Testis (tissue), 5 donors: ENCODE data around the gene CACNB2. TPM values are rescaled to one million over a fixed set of nuclear protein-coding genes. Genes with fewer than 3 reads are reported as not detected.

Source experiments
- DNase-seq: peaks from one replicate; pipeline ENCODE4 v3.0.0-alpha.2; 2019
- H3K27ac ChIP-seq, 2 donors: fragments of 200-600 bp; sonication (generic); one replicate each; pipeline ENCODE4 v1.5.1; 2019
- H3K27me3 ChIP-seq: fragments of 200-600 bp; sonication (generic); one replicate; pipeline ENCODE4 v1.5.1; 2019
- H3K36me3 ChIP-seq: fragments of 200-600 bp; sonication (generic); one replicate; pipeline ENCODE4 v1.5.1; 2017; ENCODE audit warnings: low read depth; ENCODE audit errors: missing control alignments
- H3K4me1 ChIP-seq: fragments of 200-600 bp; sonication (generic); one replicate; pipeline ENCODE4 v1.5.1; 2019
- H3K4me3 ChIP-seq, 2 donors: fragments of 200-600 bp; sonication (generic); one replicate each; pipeline ENCODE4 v1.5.1; 2017 to 2019
- H3K9me3 ChIP-seq: fragments of 200-600 bp; sonication (generic); one replicate; pipeline ENCODE4 v1.5.1; 2017
- POLR2A ChIP-seq: fragments of 450-650 bp; IDR thresholded peaks from one replicate; pipeline ENCODE4 v1.6.1; 2017; ENCODE audit warnings: antibody characterized with exemption, mild to moderate bottlenecking, moderate library complexity
- WGBS, 2 donors: methylation state at CpG; one replicate each; pipeline ENCODE4 v1.1.5; 2018; 5-methylcytosine and 5-hydroxymethylcytosine counted together
- intact Hi-C: fragments of 100-400 bp; cut with DNase I; formaldehyde crosslinking; loops from one replicate; pipeline ENCODE4 v1.15.1; 2023; ENCODE audit warnings: low total_unique reads
- long read RNA-seq, 2 donors: transcript quantifications; one replicate each; lab custom pipeline, GENCODE V29; 2026
- polyA plus RNA-seq: library from polyadenylated mRNA; stranded (reverse); fragments of 350-450 nt; fragmentation: Illumina TruSeq; extraction: RNeasy Lipid Tissue Mini Kit (QIAGEN cat#74804); gene quantifications from one replicate; pipeline ENCODE4 v1.2.3, GENCODE V29; 2014; ENCODE audit warnings: low read depth, low replicate concordance; ENCODE audit not compliant: insufficient read depth
- total RNA-seq, 2 donors: library from RNA; depleted of rRNA; stranded (reverse); fragments of >200 nt; gene quantifications; one replicate each; pipeline ENCODE4 v1.2.3, GENCODE V29; 2016
- TF ChIP-seq, protein P1 (sequence below), 3 experiments: fragments of 450-650 bp in 2 of 3; fragments of 200-600 bp in 1 of 3; sonication (generic) in 1 of 3; IDR thresholded peaks; one replicate each; pipeline ENCODE4 v1.5.1; 2016 to 2019; ENCODE audit warnings: antibody characterized with exemption in 3 of 3, mild to moderate bottlenecking in 2 of 3, moderate library complexity in 1 of 3

The CACNB2 gene
- total RNA-seq (1 to 10 TPM; 1.4 to 4.8 TPM), polyA plus RNA-seq (1.3 TPM)
- long read RNA-seq, donor 1 = 0 reads
- long read RNA-seq, donor 2 = 0 reads

DNA sequence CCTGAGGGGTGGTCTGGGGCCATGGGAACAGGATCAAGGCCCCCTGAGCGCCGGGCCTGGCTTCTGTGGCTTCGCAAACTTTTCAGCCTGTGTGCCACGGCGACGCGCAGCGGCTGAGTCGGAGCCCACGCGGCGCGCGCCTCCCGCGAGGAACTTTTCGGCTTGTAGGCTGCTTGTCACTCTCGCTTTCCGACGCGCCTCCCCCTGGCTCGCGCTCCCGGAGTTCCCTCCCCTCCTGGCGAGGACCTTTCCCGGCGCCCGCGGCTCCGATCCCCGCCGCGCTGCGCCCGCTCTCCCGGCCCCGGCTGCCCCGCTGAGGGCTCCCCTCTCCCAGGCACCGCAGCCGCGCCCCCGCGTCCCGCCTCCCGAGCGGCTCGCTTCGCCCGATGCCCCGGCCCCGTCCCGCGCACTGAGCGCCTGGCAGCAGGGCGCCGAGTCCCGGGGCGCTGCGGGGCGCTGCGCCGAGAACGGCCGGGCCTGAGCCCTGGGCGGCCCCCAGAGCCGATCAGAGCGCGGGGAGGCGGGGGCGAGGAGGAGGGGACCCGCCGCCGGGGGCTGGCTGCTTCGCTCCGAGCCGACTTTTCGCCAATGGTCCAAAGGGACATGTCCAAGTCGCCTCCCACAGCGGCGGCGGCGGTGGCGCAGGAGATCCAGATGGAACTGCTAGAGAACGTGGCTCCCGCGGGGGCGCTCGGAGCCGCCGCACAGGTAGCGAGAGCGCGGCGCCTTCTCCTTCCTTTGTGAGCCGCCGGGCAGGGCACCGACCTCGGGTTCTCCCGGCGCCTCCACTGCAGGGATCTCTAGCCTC lies at the start of gene CACNB2:
TSS of gene CACNB2 (plus strand) at position 276 of the 808 bp plus-strand sequence.
- peak; percentile 71 for DNase-seq
- Histone ChIP-seq H3K4me1 (no peaks in the 10 kb centered on the region), H3K27me3 (no peaks in the 10 kb centered on the region), H3K36me3 (no peaks in the 10 kb centered on the region), H3K4me3 (peak within 1 kb of the TSS; percentile 66 to 67), H3K27ac (peak within 1 kb of the TSS; percentile 69 to 78), H3K9me3 (no peaks in the 10 kb centered on the region)
- TF ChIP-seq, protein P1, sequence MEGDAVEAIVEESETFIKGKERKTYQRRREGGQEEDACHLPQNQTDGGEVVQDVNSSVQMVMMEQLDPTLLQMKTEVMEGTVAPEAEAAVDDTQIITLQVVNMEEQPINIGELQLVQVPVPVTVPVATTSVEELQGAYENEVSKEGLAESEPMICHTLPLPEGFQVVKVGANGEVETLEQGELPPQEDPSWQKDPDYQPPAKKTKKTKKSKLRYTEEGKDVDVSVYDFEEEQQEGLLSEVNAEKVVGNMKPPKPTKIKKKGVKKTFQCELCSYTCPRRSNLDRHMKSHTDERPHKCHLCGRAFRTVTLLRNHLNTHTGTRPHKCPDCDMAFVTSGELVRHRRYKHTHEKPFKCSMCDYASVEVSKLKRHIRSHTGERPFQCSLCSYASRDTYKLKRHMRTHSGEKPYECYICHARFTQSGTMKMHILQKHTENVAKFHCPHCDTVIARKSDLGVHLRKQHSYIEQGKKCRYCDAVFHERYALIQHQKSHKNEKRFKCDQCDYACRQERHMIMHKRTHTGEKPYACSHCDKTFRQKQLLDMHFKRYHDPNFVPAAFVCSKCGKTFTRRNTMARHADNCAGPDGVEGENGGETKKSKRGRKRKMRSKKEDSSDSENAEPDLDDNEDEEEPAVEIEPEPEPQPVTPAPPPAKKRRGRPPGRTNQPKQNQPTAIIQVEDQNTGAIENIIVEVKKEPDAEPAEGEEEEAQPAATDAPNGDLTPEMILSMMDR (IDR thresholded peaks at IDR 0.05) = no peak
- no peak for TF ChIP-seq POLR2A
- WGBS, 2 donors = 0 to 2% methylated on average over 12 to 56 of the region's 100 CpGs
- intact Hi-C loops = no loop called here

DNA sequence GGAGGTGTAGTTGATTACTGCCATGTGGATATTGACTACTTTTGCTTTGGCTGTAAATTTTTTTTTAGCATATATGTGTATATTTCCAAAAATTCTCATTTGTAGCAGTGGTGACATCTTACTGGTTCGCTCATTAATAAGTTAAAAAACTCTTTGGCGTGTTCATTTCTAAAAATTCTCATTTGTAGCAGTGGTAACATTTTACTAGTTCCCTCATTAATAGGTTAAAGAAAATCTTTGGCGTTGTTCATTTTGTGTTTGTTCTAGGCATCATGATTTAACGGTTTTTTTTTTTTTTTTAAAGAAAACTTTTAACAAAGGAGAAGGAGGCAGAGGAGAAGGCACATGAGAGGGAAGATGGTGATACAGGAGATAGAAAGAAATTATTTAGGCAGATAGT lies 45.9 kb upstream of the CACNB2 start:
- TF ChIP-seq, protein P1 (IDR thresholded peaks at IDR 0.05) = no peak
- TF ChIP-seq POLR2A = no peak
- peak overlapping the region; percentile 1 to 20 for H3K4me3 ChIP-seq
- H3K4me1 ChIP-seq = no peaks in the 10 kb centered on the region
- DNase-seq = no peak
- H3K27me3 ChIP-seq = no peaks in the 10 kb centered on the region
- no peak overlapping the region for H3K27ac ChIP-seq
- intact Hi-C loops = no loop called here
- 70 to 72% methylated on average over 4 of the region's 4 CpGs for WGBS, 2 donors
- no peaks in the 10 kb centered on the region for H3K9me3 ChIP-seq
- H3K36me3 ChIP-seq = no peaks in the 10 kb centered on the region

DNA sequence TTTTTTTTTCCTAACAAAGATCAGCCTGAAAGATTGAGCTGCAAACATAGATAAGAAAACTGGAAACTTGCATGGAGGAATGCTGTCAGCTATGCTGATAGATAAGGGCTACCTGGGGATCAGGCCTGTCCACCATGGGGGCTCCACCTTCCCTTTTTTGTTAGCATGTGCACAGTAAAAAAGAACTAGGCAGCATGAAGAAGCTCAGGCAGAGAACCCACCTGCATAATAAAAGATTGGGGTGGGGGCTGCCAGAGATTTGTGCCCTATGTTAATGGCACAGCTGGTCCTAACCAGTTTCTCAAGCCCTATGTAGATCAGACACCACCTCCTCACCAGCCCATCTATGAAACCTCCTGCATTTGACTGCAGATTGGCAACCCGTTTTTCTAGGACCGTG lies 45.4 kb upstream of the CACNB2 start:
- H3K9me3 ChIP-seq = no peaks in the 10 kb centered on the region
- no peaks in the 10 kb centered on the region for H3K27me3 ChIP-seq
- intact Hi-C loops = no loop called here
- H3K27ac ChIP-seq = no peak overlapping the region
- no peaks in the 10 kb centered on the region for H3K4me1 ChIP-seq
- no peak overlapping the region for H3K4me3 ChIP-seq
- H3K36me3 ChIP-seq = no peaks in the 10 kb centered on the region
- no peak for DNase-seq
- TF ChIP-seq, protein P1 (IDR thresholded peaks at IDR 0.05) = no peak
- no peak for TF ChIP-seq POLR2A
- whole genome bisulfite sequencing, 2 donors = 85 to 97% methylated on average over 2 of the region's 2 CpGs

DNA sequence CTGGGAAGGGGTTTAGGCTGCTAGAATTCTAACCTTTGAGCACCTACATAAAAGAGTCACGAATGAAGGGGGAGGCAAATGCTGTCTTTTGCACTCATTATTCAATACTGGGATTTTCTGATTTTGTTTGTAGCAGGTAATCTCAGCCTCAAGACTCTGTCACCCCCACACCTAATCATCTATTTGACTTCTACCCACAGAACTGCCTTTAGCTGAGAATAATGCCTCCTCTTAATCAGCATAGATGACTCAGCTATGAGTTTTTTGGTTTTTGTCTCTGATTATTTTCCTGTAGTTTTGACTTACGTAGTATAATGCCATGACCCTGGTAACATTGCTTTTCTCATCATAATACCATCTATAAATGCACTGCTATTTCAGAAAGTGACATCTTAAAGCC lies 42.7 kb upstream of the CACNB2 start:
- 88 to 92% methylated on average over 2 of the region's 2 CpGs for WGBS, 2 donors
- TF ChIP-seq POLR2A = no peak
- TF ChIP-seq, protein P1 (IDR thresholded peaks at IDR 0.05) = no peak
- DNase-seq = no peak
- H3K36me3 ChIP-seq = no peaks in the 10 kb centered on the region
- H3K4me1 ChIP-seq = no peaks in the 10 kb centered on the region
- H3K27ac ChIP-seq = no peak overlapping the region
- intact Hi-C loops = no loop called here
- H3K9me3 ChIP-seq = no peaks in the 10 kb centered on the region
- no peak overlapping the region for H3K4me3 ChIP-seq
- no peaks in the 10 kb centered on the region for H3K27me3 ChIP-seq

DNA sequence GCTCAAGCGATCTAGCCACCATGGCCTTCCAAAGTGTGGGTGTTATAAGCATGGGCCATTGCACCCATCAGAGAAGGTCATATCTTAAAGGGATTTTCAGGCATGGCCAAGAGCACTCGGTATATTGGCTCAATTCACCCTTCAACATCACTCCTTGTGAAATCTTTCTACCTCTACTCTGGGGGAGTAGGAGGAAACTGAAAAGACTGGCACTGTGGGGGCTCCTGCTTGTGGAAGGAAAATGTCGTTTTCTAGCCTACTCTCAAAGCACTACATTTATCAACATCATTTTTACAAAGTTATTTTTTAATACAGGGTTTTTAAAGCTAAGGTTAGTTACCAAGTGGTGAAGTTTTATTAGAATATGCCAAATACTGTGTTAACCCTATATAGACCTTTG lies 42.0 kb upstream of the CACNB2 start:
- intact Hi-C loops = no loop called here
- no peak for DNase-seq
- Histone ChIP-seq H3K27ac (no peak overlapping the region), H3K36me3 (no peaks in the 10 kb centered on the region), H3K9me3 (no peaks in the 10 kb centered on the region), H3K4me3 (no peak overlapping the region), H3K4me1 (no peaks in the 10 kb centered on the region), H3K27me3 (no peaks in the 10 kb centered on the region)
- 87 to 90% methylated on average over 3 of the region's 3 CpGs for WGBS, 2 donors
- TF ChIP-seq, protein P1 (IDR thresholded peaks at IDR 0.05) = no peak
- TF ChIP-seq POLR2A = no peak
